ENCODE data around the gene HABP2. TPM values are rescaled to one million over a fixed set of nuclear protein-coding genes. Genes with fewer than 3 reads are reported as not detected.

The HABP2 gene
- polyA plus RNA-seq, 3 donors: not detected

DNA sequence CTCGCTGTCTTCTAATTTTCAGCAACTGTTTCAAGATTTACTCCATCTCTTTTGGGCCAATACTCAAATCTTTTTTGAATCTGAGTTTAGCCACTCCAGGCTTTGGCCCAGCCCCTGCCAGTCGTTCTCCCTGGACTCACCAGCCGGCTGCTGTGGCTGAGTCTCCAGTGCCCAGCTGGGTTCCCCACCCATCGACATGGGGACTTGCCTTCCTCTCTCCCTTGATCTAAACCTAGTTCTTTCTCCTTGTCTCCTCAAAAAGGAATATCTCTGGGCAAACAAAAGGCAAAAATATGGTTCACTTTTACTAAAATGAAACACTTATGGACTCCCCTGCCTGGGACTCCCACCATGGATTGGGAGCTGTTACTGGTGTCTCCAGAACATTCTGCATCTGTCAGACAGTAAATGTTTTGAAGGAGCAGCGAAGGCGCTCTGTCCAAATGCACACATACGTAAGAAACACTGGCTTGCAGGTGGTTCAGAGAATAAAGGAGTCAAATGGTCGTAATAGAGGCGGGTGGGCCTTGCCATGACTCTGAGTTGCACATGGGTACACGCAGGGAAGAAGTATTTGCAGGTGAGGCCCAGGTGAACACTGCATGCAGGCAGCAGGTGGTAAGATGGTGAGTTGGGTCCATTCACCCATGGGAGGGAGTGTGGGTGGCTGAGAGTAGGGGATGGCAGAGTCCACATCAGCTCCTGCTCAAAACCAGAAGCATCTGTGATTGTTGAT, 35.5 kb upstream of the HABP2 start:
- H3K4me1 Mint-ChIP-seq: peaks cover 19% of the 10 kb centered on the region
- H3K27me3 ChIP-seq (ENCODE audit: control insufficient read depth in 2 of 2, insufficient read depth in 2 of 2, low read length in 2 of 2): no peaks in the 10 kb centered on the region
- H2AFZ ChIP-seq (ENCODE audit: insufficient read depth, low read depth, low read length, poor library complexity, severe bottlenecking): no peak overlapping the region
- intact Hi-C loops (cut with micrococcal nuclease): no loop called here
- H3K36me3 ChIP-seq (replicated peaks in 1 of 2; ENCODE audit: control insufficient read depth in 1 of 2, insufficient read depth in 2 of 2, low read length in 2 of 2): no peaks in the 10 kb centered on the region
- H3K27me3 Mint-ChIP-seq (ENCODE audit: low read depth in 3 of 3): peaks cover 0 to 4% (median 0%) of the 10 kb centered on the region in 3 donors
- no peak for DNase-seq
- WGBS (ENCODE audit: insufficient coverage): 95% methylated on average over 7 of the region's 10 CpGs
- no peak overlapping the region for H3K4me2 ChIP-seq (replicated peaks; ENCODE audit: extremely low read depth, low read length, poor library complexity, severe bottlenecking)
- no peak overlapping the region for H3K27ac Mint-ChIP-seq
- no peaks in the 10 kb centered on the region for H3K36me3 Mint-ChIP-seq
- peaks cover 0 to 3% (median 0%) of the 10 kb centered on the region in 7 donors for H3K9me3 Mint-ChIP-seq
- no peaks in the 10 kb centered on the region for H3K79me2 ChIP-seq (ENCODE audit: insufficient read depth, low read length)
- H3K9ac ChIP-seq (ENCODE audit: insufficient read depth, low read length, poor library complexity, severe bottlenecking): no peak overlapping the region
- H3K27ac ChIP-seq (ENCODE audit: low read depth in 1 of 2, low read length in 2 of 2): no peak overlapping the region
- H3K4me3 Mint-ChIP-seq: no peak overlapping the region
- H4K20me1 ChIP-seq (ENCODE audit: insufficient read depth, low read length): no peaks in the 10 kb centered on the region
- no peak overlapping the region for H3K4me3 ChIP-seq (replicated peaks in 1 of 3; ENCODE audit: low read depth in 2 of 3, low read length in 3 of 3)
- H3K4me1 ChIP-seq (ENCODE audit: control insufficient read depth in 1 of 2, insufficient read depth in 2 of 2, low read length in 2 of 2): peaks cover 0 to 11% of the 10 kb centered on the region in 2 donors
- TF ChIP-seq, protein P1, sequence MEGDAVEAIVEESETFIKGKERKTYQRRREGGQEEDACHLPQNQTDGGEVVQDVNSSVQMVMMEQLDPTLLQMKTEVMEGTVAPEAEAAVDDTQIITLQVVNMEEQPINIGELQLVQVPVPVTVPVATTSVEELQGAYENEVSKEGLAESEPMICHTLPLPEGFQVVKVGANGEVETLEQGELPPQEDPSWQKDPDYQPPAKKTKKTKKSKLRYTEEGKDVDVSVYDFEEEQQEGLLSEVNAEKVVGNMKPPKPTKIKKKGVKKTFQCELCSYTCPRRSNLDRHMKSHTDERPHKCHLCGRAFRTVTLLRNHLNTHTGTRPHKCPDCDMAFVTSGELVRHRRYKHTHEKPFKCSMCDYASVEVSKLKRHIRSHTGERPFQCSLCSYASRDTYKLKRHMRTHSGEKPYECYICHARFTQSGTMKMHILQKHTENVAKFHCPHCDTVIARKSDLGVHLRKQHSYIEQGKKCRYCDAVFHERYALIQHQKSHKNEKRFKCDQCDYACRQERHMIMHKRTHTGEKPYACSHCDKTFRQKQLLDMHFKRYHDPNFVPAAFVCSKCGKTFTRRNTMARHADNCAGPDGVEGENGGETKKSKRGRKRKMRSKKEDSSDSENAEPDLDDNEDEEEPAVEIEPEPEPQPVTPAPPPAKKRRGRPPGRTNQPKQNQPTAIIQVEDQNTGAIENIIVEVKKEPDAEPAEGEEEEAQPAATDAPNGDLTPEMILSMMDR (IDR thresholded peaks at IDR 0.05): no peak
- peaks cover 0 to 4% of the 10 kb centered on the region in 2 donors for H3K9me3 ChIP-seq (replicated peaks in 1 of 2; ENCODE audit: control insufficient read depth in 1 of 2, insufficient read depth in 1 of 2, low read length in 2 of 2)

DNA sequence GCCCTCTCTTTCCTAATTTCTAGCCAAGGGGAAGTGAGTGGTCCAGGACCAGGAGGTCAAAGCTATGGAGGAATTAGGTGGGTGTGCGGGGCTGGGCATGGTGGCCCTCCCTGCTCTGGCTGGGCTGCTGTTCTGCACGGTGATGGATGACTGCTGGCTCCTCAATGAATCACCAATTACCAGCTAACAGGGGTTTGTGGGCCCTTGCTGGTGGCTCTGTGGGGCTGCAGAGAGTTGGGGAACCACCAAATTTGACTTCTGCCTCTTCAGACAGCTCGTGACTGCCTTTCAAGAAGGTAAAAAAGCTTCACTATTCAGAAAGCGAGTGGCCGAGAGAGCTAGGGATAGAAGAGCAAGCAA, 35.0 kb upstream of the HABP2 start:
- Histone ChIP-seq H4K20me1 (ENCODE audit: insufficient read depth, low read length) (no peaks in the 10 kb centered on the region), H3K4me1 (ENCODE audit: control insufficient read depth in 1 of 2, insufficient read depth in 2 of 2, low read length in 2 of 2) (peaks cover 0 to 9% of the 10 kb centered on the region in 2 donors), H3K4me3 (replicated peaks in 1 of 3; ENCODE audit: low read depth in 2 of 3, low read length in 3 of 3) (no peak overlapping the region), H3K9ac (ENCODE audit: insufficient read depth, low read length, poor library complexity, severe bottlenecking) (no peak overlapping the region), H3K36me3 (replicated peaks in 1 of 2; ENCODE audit: control insufficient read depth in 1 of 2, insufficient read depth in 2 of 2, low read length in 2 of 2) (no peaks in the 10 kb centered on the region), H3K27ac (ENCODE audit: low read depth in 1 of 2, low read length in 2 of 2) (no peak overlapping the region), H3K27me3 (ENCODE audit: control insufficient read depth in 2 of 2, insufficient read depth in 2 of 2, low read length in 2 of 2) (no peaks in the 10 kb centered on the region), H3K9me3 (replicated peaks in 1 of 2; ENCODE audit: control insufficient read depth in 1 of 2, insufficient read depth in 1 of 2, low read length in 2 of 2) (no peaks in the 10 kb centered on the region), H3K79me2 (ENCODE audit: insufficient read depth, low read length) (no peaks in the 10 kb centered on the region), H2AFZ (ENCODE audit: insufficient read depth, low read depth, low read length, poor library complexity, severe bottlenecking) (no peak overlapping the region), H3K4me2 (replicated peaks; ENCODE audit: extremely low read depth, low read length, poor library complexity, severe bottlenecking) (no peak overlapping the region)
- Mint-ChIP-seq H3K36me3 (no peaks in the 10 kb centered on the region), H3K27me3 (ENCODE audit: low read depth in 3 of 3) (peaks cover under 1 to 4% (median 1%) of the 10 kb centered on the region in 3 donors), H3K27ac (no peak overlapping the region), H3K4me3 (no peak overlapping the region), H3K4me1 (peaks cover 14% of the 10 kb centered on the region), H3K9me3 (no peaks in the 10 kb centered on the region)
- intact Hi-C loops (cut with micrococcal nuclease): no loop called here
- no peak for DNase-seq
- WGBS (ENCODE audit: insufficient coverage): 83% methylated on average over 1 of the region's 5 CpGs
- TF ChIP-seq, protein P1 (IDR thresholded peaks at IDR 0.05): no peak

Data from CD14-positive monocyte (primary cell).